ENCODE data around the gene KRT14. TPM values are rescaled to one million over a fixed set of nuclear protein-coding genes. Genes with fewer than 3 reads are reported as not detected.
"Not testable (repeated sequence)": the region's sequence is repeated elsewhere in the genome, so short reads cannot be mapped to it uniquely, and the experiment has no call there.

KRT14 gene
- total and polyA plus RNA-seq, 12 donors = 0.30 TPM; not detected in 11

GRCh38 chr17:41629316-41629715, 42.6 kb upstream of the KRT14 start:
- no peak for DNase-seq
- H3K27me3 ChIP-seq = peaks cover 0 to 11% (median 0%) of the 10 kb centered on the region in 7 donors
- 82 to 87% methylated on average over 10 of the region's 10 CpGs for whole genome bisulfite sequencing, 2 donors
- intact Hi-C loops (cut with DNase I) = no loop called here
- no peak for ATAC-seq
- no peak overlapping the region for H3K4me3 ChIP-seq
- no peak for TF ChIP-seq CTCF (IDR thresholded peaks at IDR 0.05)
- no peaks in the 10 kb centered on the region for H3K9me3 ChIP-seq
- H3K36me3 ChIP-seq = no peaks in the 10 kb centered on the region
- peaks cover 0 to 5% (median 0%) of the 10 kb centered on the region in 9 donors for H3K4me1 ChIP-seq
- no peak overlapping the region for H3K27ac ChIP-seq

GRCh38 chr17:41628621-41629255, 42.0 kb upstream of the KRT14 start:
- DNase-seq; ATAC-seq; H3K4me1 ChIP-seq; H3K27ac ChIP-seq; H3K36me3 ChIP-seq; H3K4me3 ChIP-seq; H3K9me3 ChIP-seq; intact Hi-C loops (cut with DNase I): not testable (repeated sequence)
- H3K27me3 ChIP-seq = peaks cover 0 to 11% (median 0%) of the 10 kb centered on the region in 7 donors
- 85 to 89% methylated on average over 11 of the region's 11 CpGs for WGBS, 2 donors

- H3K4me3 ChIP-seq; DNase-seq; H3K9me3 ChIP-seq; H3K27ac ChIP-seq; H3K4me1 ChIP-seq; intact Hi-C loops (cut with DNase I); ATAC-seq; H3K36me3 ChIP-seq: not testable (repeated sequence)
- WGBS, 2 donors = 56 to 67% methylated on average over 1 of the region's 1 CpG
- peaks cover 0 to 11% (median 0%) of the 10 kb centered on the region in 7 donors for H3K27me3 ChIP-seq
Measured at GRCh38 chr17:41628073-41628370, 41.3 kb upstream of the KRT14 start.

GRCh38 chr17:41627316-41628072, 40.8 kb upstream of the KRT14 start:
- Histone ChIP-seq H3K27me3 (peaks cover 0 to 11% (median 0%) of the 10 kb centered on the region in 7 donors), H3K4me3 (no peak overlapping the region), H3K9me3 (no peaks in the 10 kb centered on the region), H3K4me1 (peaks cover 0 to 5% (median 0%) of the 10 kb centered on the region in 9 donors), H3K36me3 (no peaks in the 10 kb centered on the region), H3K27ac (no peak overlapping the region)
- DNase-seq (no peak), ATAC-seq (no peak)
- no peak for TF ChIP-seq CTCF (IDR thresholded peaks at IDR 0.05)
- intact Hi-C loops (cut with DNase I) = no loop called here
- 87 to 89% methylated on average over 23 of the region's 23 CpGs for WGBS, 2 donors

- intact Hi-C loops (cut with DNase I); ATAC-seq; H3K4me3 ChIP-seq; H3K27ac ChIP-seq; H3K4me1 ChIP-seq; DNase-seq; H3K36me3 ChIP-seq; H3K9me3 ChIP-seq: not testable (repeated sequence)
- 85 to 88% methylated on average over 5 of the region's 5 CpGs for WGBS, 2 donors
- H3K27me3 ChIP-seq = peaks cover 0 to 11% (median 0%) of the 10 kb centered on the region in 7 donors
Measured at GRCh38 chr17:41626914-41627295, 40.2 kb upstream of the KRT14 start.

- H3K9me3 ChIP-seq; H3K27ac ChIP-seq; H3K4me3 ChIP-seq; H3K36me3 ChIP-seq; ATAC-seq; DNase-seq; H3K4me1 ChIP-seq; intact Hi-C loops (cut with DNase I): not testable (repeated sequence)
- WGBS, 2 donors = 89 to 91% methylated on average over 17 of the region's 17 CpGs
- H3K27me3 ChIP-seq = peaks cover 0 to 11% (median 0%) of the 10 kb centered on the region in 7 donors
Measured at GRCh38 chr17:41626028-41626913, 39.6 kb upstream of the KRT14 start.
